GM12878 (cell line): Measurements from ENCODE around the gene CAMK2G.
"Not testable (repeated sequence)": the region's sequence is repeated elsewhere in the genome, so short reads cannot be mapped to it uniquely, and the experiment has no call there.

ENCODE experiments used
- BHLHE40 ChIP-seq, 2 experiments: fragments of 450-650 bp in 1 of 2; IDR thresholded peaks; 2 replicates each; pipeline ENCODE4 v1.6.1; 2011 to 2017; ENCODE audit warnings: low read depth in 2 of 2, borderline replicate concordance in 1 of 2, improper control_type of control experiment in 1 of 2, low read length in 1 of 2, mild to moderate bottlenecking in 1 of 2
- BMI1 ChIP-seq: fragments of 450-650 bp; IDR thresholded peaks from 2 replicates; pipeline ENCODE4 v1.6.1; 2016; ENCODE audit warnings: mild to moderate bottlenecking, moderate library complexity, borderline replicate concordance
- EZH2 ChIP-seq: IDR thresholded peaks from 2 replicates; pipeline ENCODE4 v1.6.1; 2012; ENCODE audit warnings: low read depth, mild to moderate bottlenecking, control low read depth, inconsistent platforms, low read length, borderline replicate concordance; ENCODE audit not compliant: control insufficient read depth
- GATAD2B ChIP-seq: fragments of 450-650 bp; conservative IDR thresholded peaks from 2 replicates; pipeline ENCODE4 v1.6.1; 2017; ENCODE audit warnings: low read depth, mild to moderate bottlenecking, moderate library complexity
- HDGF ChIP-seq: fragments of 450-650 bp; IDR thresholded peaks from 2 replicates; pipeline ENCODE4 v1.6.1; 2016; ENCODE audit warnings: antibody characterized with exemption
- POLR2A ChIP-seq: IDR thresholded peaks from 2 replicates; pipeline ENCODE4 v1.6.1; 2011; ENCODE audit warnings: low read depth, mild to moderate bottlenecking, low read length
- POLR2AphosphoS5 ChIP-seq: IDR thresholded peaks from 2 replicates; pipeline ENCODE4 v1.6.1; 2011; ENCODE audit warnings: mild to moderate bottlenecking, low read length, inconsistent platforms
- RCOR1 ChIP-seq: conservative IDR thresholded peaks from 2 replicates; pipeline ENCODE4 v1.6.1; 2012; ENCODE audit warnings: low read depth, low read length, improper control_type of control experiment
- SPI1 ChIP-seq: IDR thresholded peaks from 2 replicates; pipeline ENCODE4 v1.6.1; 2011; ENCODE audit warnings: low read depth, mild to moderate bottlenecking, low read length, moderate library complexity, borderline replicate concordance; ENCODE audit not compliant: insufficient read depth
- SRF ChIP-seq, 2 experiments: IDR thresholded peaks; 2 replicates each; pipeline ENCODE4 v1.6.1; 2011; ENCODE audit warnings: low read depth in 2 of 2, low read length in 2 of 2, mild to moderate bottlenecking in 1 of 2, moderate library complexity in 1 of 2
- TCF7 ChIP-seq: IDR thresholded peaks from 2 replicates; pipeline ENCODE4 v1.6.1; 2014; ENCODE audit warnings: antibody characterized with exemption, borderline replicate concordance
- TF ChIP-seq, protein P1 (sequence below): IDR thresholded peaks from 2 replicates; pipeline ENCODE4 v1.6.1; 2012; ENCODE audit warnings: mild to moderate bottlenecking, low read depth, low read length
- TF ChIP-seq, protein P2 (sequence below), 3 experiments: IDR thresholded peaks in 2 of 3; conservative IDR thresholded peaks in 1 of 3; 2 replicates each; pipeline ENCODE4 v1.5.1; 2011; ENCODE audit warnings: low read depth in 3 of 3, low read length in 3 of 3, mild to moderate bottlenecking in 3 of 3, control low read depth in 2 of 3, moderate library complexity in 2 of 3, inconsistent platforms in 1 of 3, mixed read lengths in 1 of 3; ENCODE audit not compliant: control insufficient read depth in 2 of 3, insufficient read depth in 1 of 3; ENCODE audit errors: extremely low read depth in 1 of 3
- TF ChIP-seq, protein P3 (sequence below): IDR thresholded peaks from 2 replicates; pipeline ENCODE4 v1.6.1; 2011; ENCODE audit warnings: mild to moderate bottlenecking, low read depth, low read length, moderate library complexity; ENCODE audit not compliant: insufficient replicate concordance

DNA sequence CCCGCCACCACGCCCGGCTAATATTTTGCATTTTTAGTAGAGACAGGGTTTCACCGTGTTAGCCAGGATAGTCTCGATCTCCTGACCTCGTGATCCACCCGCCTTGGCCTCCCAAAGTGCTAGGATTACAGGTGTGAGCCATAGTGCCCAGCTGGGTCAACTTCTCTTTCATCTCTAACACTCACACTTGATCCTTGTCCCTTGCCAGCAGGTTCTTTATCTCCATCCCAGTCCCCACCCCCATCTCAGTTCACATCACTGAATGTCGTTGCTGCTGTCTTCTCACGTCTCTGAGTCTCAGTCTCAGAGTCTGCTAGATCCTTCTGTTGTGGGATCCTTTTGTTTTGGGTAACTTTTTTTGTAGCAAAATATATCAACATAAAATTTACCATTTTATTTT, 21.0 kb upstream of the CAMK2G start:
- TF ChIP-seq, protein P1, sequence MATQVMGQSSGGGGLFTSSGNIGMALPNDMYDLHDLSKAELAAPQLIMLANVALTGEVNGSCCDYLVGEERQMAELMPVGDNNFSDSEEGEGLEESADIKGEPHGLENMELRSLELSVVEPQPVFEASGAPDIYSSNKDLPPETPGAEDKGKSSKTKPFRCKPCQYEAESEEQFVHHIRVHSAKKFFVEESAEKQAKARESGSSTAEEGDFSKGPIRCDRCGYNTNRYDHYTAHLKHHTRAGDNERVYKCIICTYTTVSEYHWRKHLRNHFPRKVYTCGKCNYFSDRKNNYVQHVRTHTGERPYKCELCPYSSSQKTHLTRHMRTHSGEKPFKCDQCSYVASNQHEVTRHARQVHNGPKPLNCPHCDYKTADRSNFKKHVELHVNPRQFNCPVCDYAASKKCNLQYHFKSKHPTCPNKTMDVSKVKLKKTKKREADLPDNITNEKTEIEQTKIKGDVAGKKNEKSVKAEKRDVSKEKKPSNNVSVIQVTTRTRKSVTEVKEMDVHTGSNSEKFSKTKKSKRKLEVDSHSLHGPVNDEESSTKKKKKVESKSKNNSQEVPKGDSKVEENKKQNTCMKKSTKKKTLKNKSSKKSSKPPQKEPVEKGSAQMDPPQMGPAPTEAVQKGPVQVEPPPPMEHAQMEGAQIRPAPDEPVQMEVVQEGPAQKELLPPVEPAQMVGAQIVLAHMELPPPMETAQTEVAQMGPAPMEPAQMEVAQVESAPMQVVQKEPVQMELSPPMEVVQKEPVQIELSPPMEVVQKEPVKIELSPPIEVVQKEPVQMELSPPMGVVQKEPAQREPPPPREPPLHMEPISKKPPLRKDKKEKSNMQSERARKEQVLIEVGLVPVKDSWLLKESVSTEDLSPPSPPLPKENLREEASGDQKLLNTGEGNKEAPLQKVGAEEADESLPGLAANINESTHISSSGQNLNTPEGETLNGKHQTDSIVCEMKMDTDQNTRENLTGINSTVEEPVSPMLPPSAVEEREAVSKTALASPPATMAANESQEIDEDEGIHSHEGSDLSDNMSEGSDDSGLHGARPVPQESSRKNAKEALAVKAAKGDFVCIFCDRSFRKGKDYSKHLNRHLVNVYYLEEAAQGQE: not testable (repeated sequence)
- TF ChIP-seq RCOR1; POLR2A; EZH2; SPI1; SRF (IDR thresholded peaks at IDR 0.05; ENCODE audit: low read depth in 2 of 2, low read length in 2 of 2); TCF7; BMI1; POLR2AphosphoS5; HDGF; BHLHE40 (IDR thresholded peaks at IDR 0.05; ENCODE audit: borderline replicate concordance in 1 of 2, low read depth in 2 of 2, low read length in 1 of 2); GATAD2B: not testable (repeated sequence)
- TF ChIP-seq, protein P2, sequence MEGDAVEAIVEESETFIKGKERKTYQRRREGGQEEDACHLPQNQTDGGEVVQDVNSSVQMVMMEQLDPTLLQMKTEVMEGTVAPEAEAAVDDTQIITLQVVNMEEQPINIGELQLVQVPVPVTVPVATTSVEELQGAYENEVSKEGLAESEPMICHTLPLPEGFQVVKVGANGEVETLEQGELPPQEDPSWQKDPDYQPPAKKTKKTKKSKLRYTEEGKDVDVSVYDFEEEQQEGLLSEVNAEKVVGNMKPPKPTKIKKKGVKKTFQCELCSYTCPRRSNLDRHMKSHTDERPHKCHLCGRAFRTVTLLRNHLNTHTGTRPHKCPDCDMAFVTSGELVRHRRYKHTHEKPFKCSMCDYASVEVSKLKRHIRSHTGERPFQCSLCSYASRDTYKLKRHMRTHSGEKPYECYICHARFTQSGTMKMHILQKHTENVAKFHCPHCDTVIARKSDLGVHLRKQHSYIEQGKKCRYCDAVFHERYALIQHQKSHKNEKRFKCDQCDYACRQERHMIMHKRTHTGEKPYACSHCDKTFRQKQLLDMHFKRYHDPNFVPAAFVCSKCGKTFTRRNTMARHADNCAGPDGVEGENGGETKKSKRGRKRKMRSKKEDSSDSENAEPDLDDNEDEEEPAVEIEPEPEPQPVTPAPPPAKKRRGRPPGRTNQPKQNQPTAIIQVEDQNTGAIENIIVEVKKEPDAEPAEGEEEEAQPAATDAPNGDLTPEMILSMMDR (IDR thresholded peaks at IDR 0.05 in 2 of 3, conservative IDR thresholded peaks at IDR 0.05 in 1 of 3; ENCODE audit: control insufficient read depth in 2 of 3, extremely low read depth in 1 of 3, insufficient read depth in 1 of 3, low read depth in 3 of 3, low read length in 3 of 3): not testable (repeated sequence)
- TF ChIP-seq, protein P3, sequence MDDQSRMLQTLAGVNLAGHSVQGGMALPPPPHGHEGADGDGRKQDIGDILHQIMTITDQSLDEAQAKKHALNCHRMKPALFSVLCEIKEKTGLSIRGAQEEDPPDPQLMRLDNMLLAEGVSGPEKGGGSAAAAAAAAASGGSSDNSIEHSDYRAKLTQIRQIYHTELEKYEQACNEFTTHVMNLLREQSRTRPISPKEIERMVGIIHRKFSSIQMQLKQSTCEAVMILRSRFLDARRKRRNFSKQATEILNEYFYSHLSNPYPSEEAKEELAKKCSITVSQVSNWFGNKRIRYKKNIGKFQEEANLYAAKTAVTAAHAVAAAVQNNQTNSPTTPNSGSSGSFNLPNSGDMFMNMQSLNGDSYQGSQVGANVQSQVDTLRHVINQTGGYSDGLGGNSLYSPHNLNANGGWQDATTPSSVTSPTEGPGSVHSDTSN: not testable (repeated sequence)
